HL-60 (cell line): ENCODE data around the gene EEA1.
A peak's percentile ranks its signal among the peaks of the same experiment; 100 is the strongest.

ENCODE experiments used
- GABPA ChIP-seq: IDR thresholded peaks from 2 replicates; pipeline ENCODE4 v1.6.1; 2012; ENCODE audit warnings: low read depth
- POLR2AphosphoS5 ChIP-seq: IDR thresholded peaks from 2 replicates; pipeline ENCODE4 v1.6.1; 2012; ENCODE audit warnings: low read depth
- SPI1 ChIP-seq: IDR thresholded peaks from 2 replicates; pipeline ENCODE4 v1.6.1; 2012; ENCODE audit warnings: low read depth, mild to moderate bottlenecking, borderline replicate concordance
- TF ChIP-seq, protein P1 (sequence below): IDR thresholded peaks from one replicate; pipeline ENCODE4 v1.5.1; 2011; ENCODE audit warnings: low read length, control low read depth, inconsistent platforms; ENCODE audit not compliant: insufficient read depth
- TF ChIP-seq, protein P2 (sequence below): IDR thresholded peaks from 2 replicates; pipeline ENCODE4 v1.6.1; 2012; ENCODE audit warnings: low read depth; ENCODE audit not compliant: insufficient replicate concordance

DNA sequence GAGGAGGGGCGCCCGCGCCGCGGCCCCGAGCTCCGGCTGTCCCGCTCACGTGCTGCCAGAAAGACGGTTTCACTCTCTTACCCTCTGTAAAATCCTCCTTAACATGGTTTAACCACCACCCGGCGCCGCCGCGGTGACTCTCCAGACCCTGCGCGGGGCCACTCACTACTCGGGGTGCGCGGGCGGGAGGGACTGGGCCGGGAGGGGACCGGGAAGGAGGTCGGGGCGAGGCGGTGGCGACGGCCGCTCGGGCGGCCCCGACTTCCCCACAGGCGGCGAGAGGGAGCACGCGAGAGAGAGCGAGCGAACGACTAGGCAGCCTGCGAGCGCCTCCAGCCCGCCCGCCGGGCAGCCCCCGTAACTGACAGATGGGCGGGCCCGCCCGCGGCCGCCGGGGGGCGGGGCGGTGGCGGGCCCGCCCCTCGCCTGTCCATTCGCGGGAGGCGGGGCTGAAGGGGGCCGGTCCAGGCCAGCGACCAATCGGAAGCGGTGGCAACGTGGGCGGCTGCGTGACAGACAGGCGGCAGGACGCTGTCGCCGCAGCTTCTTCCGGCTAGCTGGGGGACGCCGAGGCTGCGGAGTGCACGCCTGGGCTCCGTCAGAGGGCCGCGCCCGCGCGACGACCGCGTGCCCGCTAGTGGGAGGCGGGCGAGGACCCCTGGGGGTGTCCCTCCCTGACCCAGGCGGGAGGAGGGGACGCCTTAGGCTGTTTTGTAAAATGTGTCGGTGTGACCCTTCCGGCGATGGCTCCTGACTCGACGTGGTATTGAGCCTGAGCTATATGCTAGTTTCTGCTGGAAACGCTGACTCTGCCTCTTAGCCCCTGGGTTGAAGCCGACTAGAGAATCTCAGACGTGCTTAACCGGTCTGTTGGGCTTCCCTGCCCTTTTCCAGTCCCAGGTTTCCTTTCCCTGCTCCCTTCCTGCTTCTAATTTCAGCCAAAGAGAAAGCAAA lies at the start of gene EEA1:
- no peak for TF ChIP-seq GABPA
- TF ChIP-seq, protein P1, sequence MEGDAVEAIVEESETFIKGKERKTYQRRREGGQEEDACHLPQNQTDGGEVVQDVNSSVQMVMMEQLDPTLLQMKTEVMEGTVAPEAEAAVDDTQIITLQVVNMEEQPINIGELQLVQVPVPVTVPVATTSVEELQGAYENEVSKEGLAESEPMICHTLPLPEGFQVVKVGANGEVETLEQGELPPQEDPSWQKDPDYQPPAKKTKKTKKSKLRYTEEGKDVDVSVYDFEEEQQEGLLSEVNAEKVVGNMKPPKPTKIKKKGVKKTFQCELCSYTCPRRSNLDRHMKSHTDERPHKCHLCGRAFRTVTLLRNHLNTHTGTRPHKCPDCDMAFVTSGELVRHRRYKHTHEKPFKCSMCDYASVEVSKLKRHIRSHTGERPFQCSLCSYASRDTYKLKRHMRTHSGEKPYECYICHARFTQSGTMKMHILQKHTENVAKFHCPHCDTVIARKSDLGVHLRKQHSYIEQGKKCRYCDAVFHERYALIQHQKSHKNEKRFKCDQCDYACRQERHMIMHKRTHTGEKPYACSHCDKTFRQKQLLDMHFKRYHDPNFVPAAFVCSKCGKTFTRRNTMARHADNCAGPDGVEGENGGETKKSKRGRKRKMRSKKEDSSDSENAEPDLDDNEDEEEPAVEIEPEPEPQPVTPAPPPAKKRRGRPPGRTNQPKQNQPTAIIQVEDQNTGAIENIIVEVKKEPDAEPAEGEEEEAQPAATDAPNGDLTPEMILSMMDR, result no peak
- TF ChIP-seq, protein P2, sequence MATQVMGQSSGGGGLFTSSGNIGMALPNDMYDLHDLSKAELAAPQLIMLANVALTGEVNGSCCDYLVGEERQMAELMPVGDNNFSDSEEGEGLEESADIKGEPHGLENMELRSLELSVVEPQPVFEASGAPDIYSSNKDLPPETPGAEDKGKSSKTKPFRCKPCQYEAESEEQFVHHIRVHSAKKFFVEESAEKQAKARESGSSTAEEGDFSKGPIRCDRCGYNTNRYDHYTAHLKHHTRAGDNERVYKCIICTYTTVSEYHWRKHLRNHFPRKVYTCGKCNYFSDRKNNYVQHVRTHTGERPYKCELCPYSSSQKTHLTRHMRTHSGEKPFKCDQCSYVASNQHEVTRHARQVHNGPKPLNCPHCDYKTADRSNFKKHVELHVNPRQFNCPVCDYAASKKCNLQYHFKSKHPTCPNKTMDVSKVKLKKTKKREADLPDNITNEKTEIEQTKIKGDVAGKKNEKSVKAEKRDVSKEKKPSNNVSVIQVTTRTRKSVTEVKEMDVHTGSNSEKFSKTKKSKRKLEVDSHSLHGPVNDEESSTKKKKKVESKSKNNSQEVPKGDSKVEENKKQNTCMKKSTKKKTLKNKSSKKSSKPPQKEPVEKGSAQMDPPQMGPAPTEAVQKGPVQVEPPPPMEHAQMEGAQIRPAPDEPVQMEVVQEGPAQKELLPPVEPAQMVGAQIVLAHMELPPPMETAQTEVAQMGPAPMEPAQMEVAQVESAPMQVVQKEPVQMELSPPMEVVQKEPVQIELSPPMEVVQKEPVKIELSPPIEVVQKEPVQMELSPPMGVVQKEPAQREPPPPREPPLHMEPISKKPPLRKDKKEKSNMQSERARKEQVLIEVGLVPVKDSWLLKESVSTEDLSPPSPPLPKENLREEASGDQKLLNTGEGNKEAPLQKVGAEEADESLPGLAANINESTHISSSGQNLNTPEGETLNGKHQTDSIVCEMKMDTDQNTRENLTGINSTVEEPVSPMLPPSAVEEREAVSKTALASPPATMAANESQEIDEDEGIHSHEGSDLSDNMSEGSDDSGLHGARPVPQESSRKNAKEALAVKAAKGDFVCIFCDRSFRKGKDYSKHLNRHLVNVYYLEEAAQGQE, result peak; percentile 31
- TF ChIP-seq POLR2AphosphoS5, result peak; percentile 95
- peak; percentile 22; the same call in 1 of the 2 replicates for TF ChIP-seq SPI1
